ENCODE measurements around the gene DNMT1. TPM values are rescaled to one million over a fixed set of nuclear protein-coding genes. Genes with fewer than 3 reads are reported as not detected.

Gene DNMT1
- total RNA-seq, 2 donors from 2014 or later, result 163 to 189 TPM

DNA sequence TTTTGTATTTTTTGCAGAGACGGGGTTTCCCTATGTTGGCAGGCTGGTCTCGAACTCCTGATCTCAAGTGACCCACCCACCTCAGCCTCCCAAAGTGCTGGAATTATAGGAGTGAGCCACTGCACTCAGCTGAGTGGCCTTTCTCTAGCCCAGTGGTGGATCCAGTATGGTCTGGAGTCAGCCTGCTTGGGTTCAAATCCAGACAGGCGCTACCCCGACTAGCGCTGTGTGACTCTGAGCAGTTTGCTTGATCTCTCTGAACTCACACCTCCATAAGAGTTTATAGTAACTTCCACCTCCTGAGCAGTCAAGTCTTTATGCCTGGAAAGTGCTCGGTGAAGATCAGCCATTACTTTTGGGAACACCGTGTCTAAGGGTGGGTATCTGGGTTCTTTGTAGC lies 25.9 kb upstream of the DNMT1 start:
- no peaks in the 10 kb centered on the region for H3K36me3 ChIP-seq (ENCODE audit: control insufficient read depth, insufficient read depth, low read length)
- no peak overlapping the region for H3K27ac Mint-ChIP-seq
- H3K4me3 Mint-ChIP-seq, result no peak overlapping the region
- H3K9me3 ChIP-seq (ENCODE audit: control insufficient read depth, low read length), result no peaks in the 10 kb centered on the region
- H3K9me3 Mint-ChIP-seq, result no peaks in the 10 kb centered on the region
- no peak overlapping the region for H3K27ac ChIP-seq (ENCODE audit: low read depth, low read length)
- H3K27me3 Mint-ChIP-seq (ENCODE audit: insufficient read depth), result no peaks in the 10 kb centered on the region
- peaks cover 10% of the 10 kb centered on the region for H3K36me3 Mint-ChIP-seq (ENCODE audit: low read depth)
- H3K4me3 ChIP-seq (ENCODE audit: low read length), result no peak overlapping the region
- WGBS, 2 experiments (ENCODE audit: insufficient coverage in 1 of 2, insufficient read length in 1 of 2), result 92 to 93% methylated on average over 7 of the region's 7 CpGs
- no peak for DNase-seq
- TF ChIP-seq, protein P1, sequence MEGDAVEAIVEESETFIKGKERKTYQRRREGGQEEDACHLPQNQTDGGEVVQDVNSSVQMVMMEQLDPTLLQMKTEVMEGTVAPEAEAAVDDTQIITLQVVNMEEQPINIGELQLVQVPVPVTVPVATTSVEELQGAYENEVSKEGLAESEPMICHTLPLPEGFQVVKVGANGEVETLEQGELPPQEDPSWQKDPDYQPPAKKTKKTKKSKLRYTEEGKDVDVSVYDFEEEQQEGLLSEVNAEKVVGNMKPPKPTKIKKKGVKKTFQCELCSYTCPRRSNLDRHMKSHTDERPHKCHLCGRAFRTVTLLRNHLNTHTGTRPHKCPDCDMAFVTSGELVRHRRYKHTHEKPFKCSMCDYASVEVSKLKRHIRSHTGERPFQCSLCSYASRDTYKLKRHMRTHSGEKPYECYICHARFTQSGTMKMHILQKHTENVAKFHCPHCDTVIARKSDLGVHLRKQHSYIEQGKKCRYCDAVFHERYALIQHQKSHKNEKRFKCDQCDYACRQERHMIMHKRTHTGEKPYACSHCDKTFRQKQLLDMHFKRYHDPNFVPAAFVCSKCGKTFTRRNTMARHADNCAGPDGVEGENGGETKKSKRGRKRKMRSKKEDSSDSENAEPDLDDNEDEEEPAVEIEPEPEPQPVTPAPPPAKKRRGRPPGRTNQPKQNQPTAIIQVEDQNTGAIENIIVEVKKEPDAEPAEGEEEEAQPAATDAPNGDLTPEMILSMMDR (conservative IDR thresholded peaks at IDR 0.05), result no peak
- H3K4me1 Mint-ChIP-seq, result no peaks in the 10 kb centered on the region
- no peaks in the 10 kb centered on the region for H3K27me3 ChIP-seq (ENCODE audit: control insufficient read depth, insufficient read depth, low read length, poor library complexity, severe bottlenecking)
- H3K9ac ChIP-seq (ENCODE audit: extremely low read depth, low read length, poor library complexity, severe bottlenecking), result no peak overlapping the region
- no peaks in the 10 kb centered on the region for H3K4me1 ChIP-seq (ENCODE audit: control insufficient read depth, insufficient read depth, low read length)

DNA sequence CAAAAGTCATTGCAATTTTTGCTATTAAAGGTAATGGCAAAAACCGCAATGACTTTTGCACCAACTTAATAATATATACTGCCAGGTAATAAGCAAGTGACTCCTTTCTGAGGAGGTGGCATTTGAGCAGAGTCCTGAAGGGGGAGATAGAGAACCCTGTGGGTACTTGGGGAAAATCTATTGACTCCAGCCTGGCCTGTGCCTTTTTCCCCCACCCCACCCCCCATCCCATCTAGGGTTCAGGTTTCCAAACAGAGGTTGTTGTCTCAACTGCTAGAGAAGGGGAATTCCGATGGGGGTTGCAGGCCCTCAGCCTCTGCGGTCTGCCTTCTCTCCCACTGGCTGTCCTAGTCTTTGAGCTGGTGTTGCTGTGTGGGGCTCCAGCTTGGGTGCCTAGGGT lies 24.9 kb upstream of the DNMT1 start:
- no peak overlapping the region for H3K27ac ChIP-seq (ENCODE audit: low read depth, low read length)
- Mint-ChIP-seq H3K4me3 (no peak overlapping the region), H3K36me3 (ENCODE audit: low read depth) (peaks cover 10% of the 10 kb centered on the region), H3K4me1 (no peaks in the 10 kb centered on the region), H3K27ac (no peak overlapping the region), H3K27me3 (ENCODE audit: insufficient read depth) (no peaks in the 10 kb centered on the region), H3K9me3 (no peaks in the 10 kb centered on the region)
- WGBS, 2 experiments (ENCODE audit: insufficient coverage in 1 of 2, insufficient read length in 1 of 2), result 70 to 85% methylated on average over 2 to 3 of the region's 3 CpGs
- no peaks in the 10 kb centered on the region for H3K27me3 ChIP-seq (ENCODE audit: control insufficient read depth, insufficient read depth, low read length, poor library complexity, severe bottlenecking)
- no peaks in the 10 kb centered on the region for H3K36me3 ChIP-seq (ENCODE audit: control insufficient read depth, insufficient read depth, low read length)
- no peaks in the 10 kb centered on the region for H3K4me1 ChIP-seq (ENCODE audit: control insufficient read depth, insufficient read depth, low read length)
- H3K9me3 ChIP-seq (ENCODE audit: control insufficient read depth, low read length), result no peaks in the 10 kb centered on the region
- peak; percentile 83 for DNase-seq
- TF ChIP-seq, protein P1 (conservative IDR thresholded peaks at IDR 0.05), result peak; percentile 73
- H3K9ac ChIP-seq (ENCODE audit: extremely low read depth, low read length, poor library complexity, severe bottlenecking), result no peak overlapping the region
- no peak overlapping the region for H3K4me3 ChIP-seq (ENCODE audit: low read length)

DNA sequence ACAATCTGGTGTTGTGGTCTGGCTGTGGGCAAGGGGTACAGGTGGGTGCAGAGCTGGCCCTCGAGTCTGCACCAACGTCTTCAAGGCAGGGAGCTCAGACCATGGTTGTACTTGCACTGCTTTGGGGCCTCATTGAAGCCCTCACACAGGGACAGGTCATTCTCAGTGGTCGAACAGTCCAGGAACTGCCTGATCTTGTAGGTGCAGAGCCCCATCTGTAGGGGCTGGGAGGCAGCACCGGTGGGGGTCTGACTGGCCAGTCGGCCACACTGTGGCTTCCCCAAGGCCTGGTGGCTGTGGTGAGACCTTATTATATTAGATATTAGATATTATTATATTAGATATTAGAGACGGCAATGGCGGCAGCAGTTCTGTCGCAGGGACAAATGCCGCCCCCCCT lies 22.3 kb upstream of the DNMT1 start:
- Histone ChIP-seq H3K27me3 (ENCODE audit: control insufficient read depth, insufficient read depth, low read length, poor library complexity, severe bottlenecking) (no peaks in the 10 kb centered on the region), H3K9ac (ENCODE audit: extremely low read depth, low read length, poor library complexity, severe bottlenecking) (no peak overlapping the region), H3K27ac (ENCODE audit: low read depth, low read length) (no peak overlapping the region), H3K9me3 (ENCODE audit: control insufficient read depth, low read length) (no peaks in the 10 kb centered on the region), H3K4me3 (ENCODE audit: low read length) (no peak overlapping the region), H3K4me1 (ENCODE audit: control insufficient read depth, insufficient read depth, low read length) (no peaks in the 10 kb centered on the region), H3K36me3 (ENCODE audit: control insufficient read depth, insufficient read depth, low read length) (no peaks in the 10 kb centered on the region)
- no peaks in the 10 kb centered on the region for H3K36me3 Mint-ChIP-seq (ENCODE audit: low read depth)
- no peaks in the 10 kb centered on the region for H3K27me3 Mint-ChIP-seq (ENCODE audit: insufficient read depth)
- H3K27ac Mint-ChIP-seq, result no peak overlapping the region
- WGBS, 2 experiments (ENCODE audit: insufficient coverage in 1 of 2, insufficient read length in 1 of 2), result 72 to 92% methylated on average over 2 to 9 of the region's 9 CpGs
- H3K4me1 Mint-ChIP-seq, result no peaks in the 10 kb centered on the region
- no peak overlapping the region for H3K4me3 Mint-ChIP-seq
- TF ChIP-seq, protein P1 (conservative IDR thresholded peaks at IDR 0.05), result no peak
- DNase-seq, result no peak
- no peaks in the 10 kb centered on the region for H3K9me3 Mint-ChIP-seq
